Left colon (tissue), 2 donors: ENCODE measurements around the gene TRIM31. TPM values are rescaled to one million over a fixed set of nuclear protein-coding genes. Genes with fewer than 3 reads are reported as not detected.
"Not testable (repeated sequence)": the region's sequence is repeated elsewhere in the genome, so short reads cannot be mapped to it uniquely, and the experiment has no call there.

Experiments
- ATAC-seq: fragments of 200-7000 bp; cut with Tn5 transposase; one replicate; pipeline ENCODE4 v1.9.1; 2020; ENCODE audit warnings: mild to moderate bottlenecking, moderate library complexity
- DNase-seq, 2 donors: peaks; one replicate each; pipeline ENCODE4 v3.0.0-alpha.2; 2020
- intact Hi-C, 2 donors: fragments of 100-400 bp; cut with DNase I in 1 of 2; cut with micrococcal nuclease in 1 of 2; formaldehyde crosslinking; loops; one replicate each; pipeline versions ENCODE4 v1.11.2 to v1.14.0; 2022; cut with DNase I, micrococcal nuclease
- total RNA-seq, 2 donors: library from RNA; stranded (reverse); fragmentation: NEBNext Ultra II Directional; extraction: Animal tissue kit (Norgen Biotek cat#: 25700); gene quantifications; one replicate each; pipeline ENCODE4 v1.2.1, GENCODE V29; 2021
- donor health status: DM: no; HTN: no; CAD: no.
- donor health status: DM: yes; HTN: yes; CAD: no.

The TRIM31 gene
- total RNA-seq, 2 donors from 2014 or later, result 80.0 to 278 TPM

DNA sequence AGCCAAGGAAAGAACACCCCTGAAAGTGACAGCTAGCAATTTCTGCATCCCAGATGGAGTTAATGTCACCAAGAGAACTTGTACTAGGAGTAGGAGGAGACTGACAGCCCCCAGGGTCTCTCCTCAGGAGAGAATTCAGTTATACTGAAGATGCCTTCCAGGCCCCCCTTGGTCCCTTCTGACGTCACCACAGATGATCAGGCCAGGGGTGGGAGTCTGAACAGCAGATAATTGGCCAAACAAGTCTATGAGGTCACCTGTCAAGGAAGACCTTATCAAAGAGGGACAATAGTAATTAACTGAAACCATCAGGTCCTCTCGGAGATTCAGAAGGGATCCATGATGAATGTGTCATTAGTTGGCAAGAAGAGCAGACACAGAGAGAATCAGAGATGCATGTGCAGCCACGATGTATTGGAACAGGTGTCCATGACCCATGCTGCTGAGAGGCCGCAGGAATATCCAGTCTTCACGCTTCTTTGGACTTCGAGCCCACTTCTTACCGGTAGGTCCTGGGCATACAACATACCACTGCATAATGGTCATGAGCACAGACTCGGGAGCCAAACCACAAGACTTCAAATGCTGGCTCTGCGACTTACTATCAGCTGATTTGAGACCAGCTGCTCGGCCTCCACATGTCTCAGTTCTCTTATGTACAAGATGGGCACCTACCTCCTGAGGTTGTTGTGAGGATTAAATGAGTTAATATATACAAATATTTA is 37.9 kb upstream of the TRIM31 start:
- ATAC-seq, result no peak
- intact Hi-C loops, result no loop called here
- DNase-seq, result no peak

DNA sequence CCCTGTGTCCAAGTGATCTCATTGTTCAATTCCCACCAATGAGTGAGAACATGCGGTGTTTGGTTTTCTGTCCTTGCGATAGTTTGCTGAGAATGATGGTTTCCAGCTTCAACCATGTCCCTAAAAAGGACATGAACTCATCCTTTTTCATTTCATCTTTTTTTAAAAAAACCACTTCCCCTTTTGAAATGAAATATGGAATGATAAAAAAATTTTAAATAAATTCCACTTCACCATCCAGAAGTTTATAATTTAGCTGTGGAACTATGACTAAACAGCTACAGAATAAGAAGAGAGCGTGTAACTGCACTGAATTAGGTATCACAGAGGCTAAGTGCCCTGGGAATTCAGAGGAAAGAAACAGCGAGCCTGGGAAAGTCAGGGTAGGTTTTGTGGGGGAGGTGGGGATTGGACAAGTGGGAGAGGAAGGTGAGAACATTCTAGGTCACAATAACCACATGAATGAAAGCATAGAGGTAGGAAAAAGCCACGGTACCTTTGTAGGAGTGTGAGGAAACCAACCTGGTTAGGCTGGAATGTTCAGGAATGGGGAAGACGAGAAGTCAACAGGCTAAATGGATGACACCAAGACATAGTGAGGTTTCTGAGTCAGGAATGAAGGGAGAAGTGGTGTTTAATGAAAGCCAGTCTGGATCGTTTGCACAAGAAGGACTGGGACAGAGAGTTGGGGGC is 37.1 kb upstream of the TRIM31 start:
- intact Hi-C loops, result no loop called here
- ATAC-seq (no peak), DNase-seq (no peak)

DNA sequence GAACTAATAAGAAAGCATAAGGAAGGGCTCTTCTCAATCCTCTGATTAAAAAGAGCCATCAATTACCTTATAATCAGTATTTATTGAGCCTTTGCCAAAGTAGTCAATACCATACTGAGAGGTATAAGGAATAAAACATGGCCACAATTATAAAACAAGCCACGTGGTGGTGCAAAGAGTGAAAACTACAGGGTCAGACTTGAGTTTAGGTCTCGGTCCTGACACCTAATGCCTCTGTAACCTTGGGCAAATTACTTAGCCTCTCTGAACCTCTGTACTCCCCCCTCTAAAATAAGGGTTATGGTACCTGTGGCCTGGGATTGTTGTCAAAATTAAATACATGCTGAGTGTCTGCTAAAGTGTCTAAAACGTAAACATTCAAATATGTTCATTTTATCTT is 36.3 kb upstream of the TRIM31 start:
- intact Hi-C loops, result no loop called here
- no peak for ATAC-seq

DNA sequence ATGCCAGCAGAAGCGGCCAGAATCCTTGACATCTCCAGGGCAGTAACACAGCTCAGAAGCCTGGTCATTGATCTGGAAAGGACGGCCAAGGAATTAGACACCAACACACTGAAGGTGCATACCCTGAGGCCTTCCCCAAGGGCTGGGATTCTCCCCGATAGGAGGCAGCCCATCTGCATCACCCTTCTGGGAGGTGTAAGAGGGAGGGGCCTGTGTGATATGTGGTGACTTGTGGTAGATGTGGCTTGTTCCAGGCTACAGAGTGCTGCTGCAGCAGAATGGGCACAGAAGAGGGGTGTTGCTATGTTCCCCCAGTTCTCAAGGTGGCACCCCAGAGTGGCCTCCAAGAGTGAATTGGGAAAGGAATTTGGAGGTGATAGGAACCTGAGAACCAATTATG is 34.2 kb upstream of the TRIM31 start:
- DNase-seq (no peak), ATAC-seq (no peak)
- intact Hi-C loops, result no loop called here

More for the DNA sequence above, 36.3 kb upstream of the TRIM31 start:
- DNase-seq, result no peak

DNA sequence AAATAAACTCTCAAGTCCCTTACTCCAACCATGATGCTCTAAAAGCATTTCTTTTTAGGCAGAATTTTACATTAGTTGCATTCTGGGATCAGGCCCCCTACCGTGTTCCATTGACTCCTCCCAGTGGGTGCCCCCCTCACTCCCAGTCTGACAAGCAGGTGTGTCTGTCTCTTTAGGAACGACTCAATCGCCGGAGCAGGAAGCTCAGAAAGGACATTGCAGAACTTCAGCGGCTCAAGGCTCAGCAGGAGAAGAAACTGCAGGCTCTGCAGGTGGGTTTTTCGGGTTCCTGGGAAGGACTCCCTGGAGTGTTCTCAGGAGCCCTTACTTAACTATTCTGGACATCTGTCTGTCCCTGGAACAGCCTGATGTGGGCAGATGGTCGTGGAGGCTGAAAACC is 32.9 kb upstream of the TRIM31 start:
- ATAC-seq (no peak), DNase-seq (no peak)
- intact Hi-C loops, result no loop called here

DNA sequence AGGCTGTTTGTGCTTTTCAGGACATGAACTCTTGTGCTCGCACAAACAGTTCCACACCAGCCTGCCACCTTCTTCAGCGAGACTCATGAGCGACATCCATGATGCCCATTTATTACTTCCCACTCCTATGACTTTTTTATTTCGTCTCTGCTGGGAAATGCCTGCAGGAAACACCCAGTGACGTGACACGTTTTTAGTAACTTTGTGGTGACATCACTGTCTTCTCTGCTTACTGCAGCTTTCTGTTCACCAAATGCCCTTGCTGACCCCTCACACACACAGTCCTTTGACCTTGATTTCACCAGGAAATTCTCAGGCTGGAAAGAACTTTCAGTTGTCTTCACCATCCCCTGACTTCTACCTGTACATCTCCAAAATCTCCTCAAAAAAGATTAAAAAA is 31.9 kb upstream of the TRIM31 start:
- no peak for DNase-seq
- intact Hi-C loops, result no loop called here
- ATAC-seq, result peak; percentile 26

DNA sequence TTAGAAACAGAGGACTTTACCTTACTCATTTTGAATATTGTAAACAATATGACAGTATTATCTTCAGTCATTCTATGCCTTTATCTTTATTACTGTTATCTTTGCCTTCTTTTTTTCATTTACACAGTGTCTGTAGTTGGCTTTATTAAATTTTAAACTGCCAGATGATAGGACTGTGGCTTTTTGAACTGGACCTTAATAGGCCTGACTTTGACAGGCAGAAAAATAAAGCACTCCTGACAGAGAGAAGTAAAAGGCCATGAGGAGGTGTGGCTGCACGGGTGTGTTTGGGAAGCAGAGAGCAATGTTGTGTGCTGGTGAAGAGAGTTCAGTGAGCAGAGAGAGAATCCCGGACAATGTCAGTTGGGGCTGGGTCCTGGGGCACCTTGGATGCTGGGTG is 30.9 kb upstream of the TRIM31 start:
- DNase-seq, result no peak

DNA sequence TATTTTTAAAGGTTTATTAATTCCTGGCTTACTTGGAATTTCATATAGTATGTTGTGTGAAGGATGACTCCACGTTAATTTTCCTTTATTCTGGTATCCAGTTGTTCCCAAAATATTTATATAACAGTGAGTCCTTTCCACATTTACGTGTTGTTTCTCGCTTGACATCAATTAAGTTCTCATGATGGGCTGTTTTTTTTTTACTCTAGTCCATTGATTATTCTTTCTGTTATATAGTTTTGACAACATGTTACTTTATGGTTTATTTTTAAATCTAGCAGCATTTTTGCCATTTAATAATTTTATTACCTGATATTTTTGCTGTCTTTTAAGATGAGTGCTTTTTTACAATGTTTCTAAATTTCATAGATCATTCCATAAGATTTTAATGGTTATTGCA is 29.8 kb upstream of the TRIM31 start:
- ATAC-seq (no peak), DNase-seq (no peak)
- intact Hi-C loops, result no loop called here

More for the DNA sequence above, 30.9 kb upstream of the TRIM31 start:
- peak; percentile 94 for ATAC-seq
- intact Hi-C loops, result no loop called here

DNA sequence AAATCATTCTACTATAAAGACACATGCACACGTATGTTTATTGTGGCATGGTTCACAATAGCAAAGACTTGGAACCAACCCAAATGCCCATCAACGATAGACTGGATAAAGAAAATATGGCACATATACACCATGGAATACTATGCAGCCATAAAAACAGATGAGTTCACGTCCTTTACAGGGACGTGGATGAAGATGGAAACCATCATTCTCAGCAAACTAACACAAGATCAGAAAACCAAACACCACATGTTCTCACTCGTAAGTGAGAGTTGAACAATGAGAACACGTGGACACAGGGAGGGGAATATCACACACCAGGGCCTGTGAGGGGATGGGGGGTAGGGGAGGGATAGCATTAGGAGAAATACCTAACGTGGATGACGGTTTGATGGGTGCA is 27.4 kb upstream of the TRIM31 start:
- ATAC-seq, intact Hi-C loops: not testable (repeated sequence)

DNA sequence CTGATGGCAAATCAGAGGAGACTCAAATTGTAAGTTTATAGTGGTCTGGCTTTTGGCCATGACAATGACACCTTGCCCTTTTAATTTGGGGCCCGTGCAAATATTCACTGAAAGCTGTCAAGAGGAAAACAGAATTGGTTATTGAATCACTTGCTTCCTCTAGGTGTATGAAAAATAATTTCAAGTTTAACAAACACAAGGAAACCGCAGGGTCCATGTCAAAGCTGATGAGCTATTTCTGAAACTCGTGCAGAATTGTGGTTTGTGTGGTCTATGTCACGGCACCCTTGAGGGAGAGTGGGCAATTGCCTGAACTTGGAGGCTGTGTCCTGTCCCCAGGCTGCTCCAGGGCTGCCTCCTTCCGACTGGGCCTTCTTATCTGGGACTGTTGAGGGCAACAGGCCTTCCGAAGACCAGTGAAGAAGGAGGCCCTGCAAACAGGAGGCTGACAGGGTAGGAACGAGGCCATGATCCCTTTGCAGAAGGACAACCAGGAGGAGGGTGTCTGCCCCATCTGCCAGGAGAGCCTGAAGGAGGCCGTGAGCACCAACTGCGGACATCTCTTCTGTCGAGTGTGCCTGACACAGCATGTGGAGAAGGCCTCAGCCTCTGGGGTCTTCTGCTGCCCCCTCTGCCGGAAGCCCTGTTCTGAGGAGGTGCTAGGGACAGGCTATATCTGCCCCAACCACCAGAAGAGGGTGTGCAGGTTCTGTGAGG is 23.8 kb upstream of the TRIM31 start:
- intact Hi-C loops, result no loop called here
- ATAC-seq, result no peak

More for the DNA sequence above, 27.4 kb upstream of the TRIM31 start:
- DNase-seq, result not testable (repeated sequence)

DNA sequence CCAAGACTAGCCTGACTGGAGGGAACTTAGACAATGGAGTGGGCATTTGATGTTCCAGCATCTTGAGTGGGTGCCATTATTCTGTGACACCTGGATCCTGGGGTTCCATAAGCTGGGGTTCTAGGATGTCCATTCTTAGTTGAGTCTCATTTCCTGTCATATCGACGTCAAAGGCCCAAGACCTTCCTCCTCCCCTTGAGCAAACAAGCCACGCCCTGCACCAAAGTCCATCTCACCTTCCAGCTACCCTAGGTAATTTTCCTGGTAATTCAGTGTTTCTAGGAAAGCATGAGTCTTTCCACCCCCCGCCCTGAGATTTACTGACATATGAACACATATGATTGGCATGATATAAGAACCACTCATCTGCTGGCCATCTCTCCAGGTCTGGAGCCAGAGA is 22.9 kb upstream of the TRIM31 start, which contains the start of gene TRIM40:
Gene TRIM40 (plus strand): TSS at position 384 of the 400 bp plus-strand sequence. CDS start 897 bp downstream, outside the sequence.
- DNase-seq, result peak; percentile 58 to 86
- ATAC-seq, result peak; percentile 85
- intact Hi-C loops, result no loop called here

More for the DNA sequence above, 23.8 kb upstream of the TRIM31 start:
- DNase-seq, result no peak

DNA sequence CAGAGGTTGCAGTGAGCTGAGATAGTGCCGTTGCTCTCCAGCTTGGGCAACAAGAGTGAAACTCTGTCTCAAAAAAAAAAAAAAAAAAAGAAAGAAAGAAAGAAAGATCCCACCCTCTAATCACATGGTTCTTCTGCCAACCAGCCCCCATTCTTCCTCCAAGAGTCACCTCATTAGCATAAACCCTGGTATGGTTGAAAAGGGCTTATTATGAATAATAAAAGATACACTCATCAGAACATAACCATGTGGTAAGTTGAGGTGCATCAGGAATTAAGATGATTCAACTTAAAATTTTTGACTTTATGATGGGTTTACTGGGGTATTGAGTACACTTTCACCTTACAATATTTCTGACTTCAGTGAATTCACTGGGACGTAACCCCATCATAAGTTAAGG is 22.3 kb upstream of the TRIM31 start:
- DNase-seq, result no peak
- intact Hi-C loops, result no loop called here
- ATAC-seq, result no peak

DNA sequence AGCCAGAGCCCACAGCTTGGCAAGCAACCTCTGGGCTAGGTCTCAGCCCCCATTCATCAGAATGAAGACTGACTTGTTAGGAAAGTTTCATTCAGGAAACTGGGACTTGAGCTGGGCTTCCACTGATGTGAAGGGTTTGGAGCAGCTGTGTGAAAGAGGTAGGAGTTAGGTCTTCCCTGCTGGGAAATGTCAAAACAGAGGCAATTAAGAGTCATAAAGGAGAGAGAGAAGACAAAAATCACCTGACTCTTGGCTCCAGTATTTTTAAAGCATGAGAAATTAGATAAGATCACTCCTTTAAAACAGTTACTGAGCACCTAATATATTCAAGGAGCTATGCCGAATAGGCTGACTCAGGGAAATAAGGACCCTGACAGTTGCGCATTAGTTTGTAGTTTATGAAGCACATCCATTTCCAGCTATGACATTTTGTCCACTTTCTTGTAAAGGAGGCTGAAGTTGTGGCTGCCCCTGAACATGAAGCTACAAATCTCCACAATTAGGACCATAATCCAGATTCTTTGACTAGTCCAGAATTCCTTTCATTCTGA is 19.1 kb upstream of the TRIM31 start:
- DNase-seq, result no peak
- intact Hi-C loops, result no loop called here
- ATAC-seq, result no peak

DNA sequence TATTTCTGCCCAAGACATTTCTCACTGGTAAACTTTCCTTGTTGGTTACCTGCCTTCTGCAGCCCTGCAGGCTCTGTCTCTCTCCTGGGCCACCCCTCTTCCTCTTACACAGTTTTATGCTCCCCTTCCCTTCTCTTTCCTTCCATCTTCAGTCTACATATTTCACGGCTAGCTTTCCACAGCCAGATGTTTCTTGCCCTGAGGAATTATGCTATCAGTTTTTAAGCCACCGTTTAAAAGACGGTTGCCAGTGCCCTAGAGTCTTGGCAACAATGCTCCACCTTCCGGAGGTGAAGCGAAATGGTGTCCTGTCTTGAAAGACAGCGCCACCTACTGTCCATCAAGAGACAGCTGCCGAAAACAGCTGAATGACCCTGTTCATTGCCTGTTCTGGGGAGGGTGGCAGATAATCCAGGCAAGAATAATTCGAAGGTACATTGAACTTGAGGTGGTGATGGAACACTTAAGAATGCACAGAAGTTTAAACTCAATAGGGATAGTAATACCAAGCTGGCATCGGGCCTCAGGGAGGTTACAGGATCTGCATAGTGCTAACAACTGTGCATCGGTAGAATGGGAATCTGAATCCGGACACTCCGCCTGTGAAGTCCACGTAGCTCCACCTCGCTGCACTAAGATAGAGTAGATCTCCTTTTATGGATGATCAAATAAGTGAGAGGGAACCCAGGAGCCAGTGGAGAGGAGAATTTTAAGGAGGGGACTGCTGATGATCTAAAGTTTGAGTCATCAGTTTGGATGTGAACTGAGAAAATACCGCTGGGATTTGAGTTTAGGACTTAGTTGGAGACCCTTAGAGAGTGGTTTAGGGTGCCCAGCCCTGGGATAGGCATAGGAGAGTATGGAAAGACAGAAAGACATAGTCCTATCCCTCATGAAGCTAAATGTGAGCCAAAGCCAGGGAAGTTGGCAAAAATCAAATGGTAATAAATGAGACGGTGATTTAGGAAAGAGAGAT is 18.3 kb upstream of the TRIM31 start:
- intact Hi-C loops, result no loop called here
- ATAC-seq (peak; percentile 69), DNase-seq (peak; percentile 66 to 74)

DNA sequence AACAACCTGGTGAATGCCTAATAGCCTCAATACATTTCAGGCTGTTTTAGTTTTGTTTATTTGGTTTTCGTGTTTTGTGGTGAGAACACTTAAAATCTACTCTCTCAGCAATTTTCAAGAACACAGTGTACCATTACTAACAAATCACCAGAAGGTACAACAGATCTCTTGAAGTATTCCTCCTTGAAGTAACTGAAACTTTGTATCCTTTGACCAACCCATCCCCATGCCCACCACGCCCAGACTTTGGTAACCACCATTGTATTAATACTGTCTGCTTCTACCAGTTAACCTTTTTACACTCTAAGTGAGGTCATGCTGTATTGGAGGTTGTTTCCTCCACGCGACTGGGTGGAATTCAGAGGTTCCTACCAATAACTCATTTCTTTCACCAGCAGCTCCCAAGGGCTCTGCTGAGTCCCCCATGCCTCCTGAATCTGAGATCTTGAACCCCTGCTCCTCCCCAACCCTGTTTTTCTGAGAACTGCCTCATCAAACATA is 17.3 kb upstream of the TRIM31 start:
- ATAC-seq (peak; percentile 54), DNase-seq (no peak)
- intact Hi-C loops, result no loop called here

DNA sequence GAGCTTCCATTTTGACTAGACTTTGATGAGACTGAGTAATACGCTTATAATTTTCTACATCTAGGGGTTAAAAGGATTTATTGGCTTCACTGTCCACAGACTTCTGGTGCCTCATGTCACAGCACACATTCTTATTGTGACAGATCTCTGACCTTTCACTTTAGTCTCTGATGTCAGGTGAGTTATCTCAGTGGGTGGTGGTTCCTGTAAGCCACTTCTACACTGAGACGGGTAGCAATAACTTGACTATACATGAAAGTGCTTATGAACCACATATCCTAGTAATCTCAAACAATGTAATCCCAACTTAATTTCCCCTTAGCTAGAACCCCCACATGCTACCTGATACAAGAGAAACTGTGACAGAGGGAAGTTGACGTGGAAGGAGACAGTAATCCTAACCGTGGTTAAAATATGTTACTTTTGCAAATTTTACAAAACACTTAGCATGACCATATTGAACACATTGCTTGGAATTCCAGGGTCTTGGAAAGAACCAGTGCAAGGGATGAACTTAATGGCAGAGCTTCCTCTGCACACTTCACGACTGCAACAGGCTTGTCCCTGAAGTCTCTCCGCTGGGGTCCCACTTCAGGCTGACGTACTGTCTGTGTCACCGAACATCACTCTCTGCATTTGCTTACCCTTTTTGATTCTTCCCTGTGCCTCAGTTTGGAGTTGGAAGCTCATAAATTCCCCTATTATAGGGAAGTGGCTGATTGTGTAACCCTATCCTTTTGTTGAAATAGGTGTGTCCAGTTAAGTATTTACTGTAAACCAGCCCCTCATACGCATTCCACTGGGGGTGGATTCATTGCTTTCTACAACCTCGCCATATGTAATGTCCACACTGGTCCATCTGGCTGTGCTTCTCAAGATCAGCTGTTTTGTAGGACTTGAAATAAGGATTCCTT is 16.6 kb upstream of the TRIM31 start:
- ATAC-seq (peak; percentile 65), DNase-seq (no peak)
- intact Hi-C loops, result no loop called here
